22Rv1 (cell line): ENCODE data around the gene CCDC102B.

ENCODE experiments used
- CTCF ChIP-seq: fragments of 450-650 bp; IDR thresholded peaks from 2 replicates; pipeline ENCODE4 v1.5.1; 2017; ENCODE audit warnings: mild to moderate bottlenecking
- ZFX ChIP-seq: fragments of 450-650 bp; IDR thresholded peaks from 2 replicates; pipeline ENCODE4 v1.6.1; 2017; ENCODE audit warnings: antibody characterized with exemption, borderline replicate concordance

- TF ChIP-seq CTCF (no peak), ZFX (no peak)
These were observed 167.9 kb downstream of the CCDC102B start for GRCh38 chr18:68965817-68966216.
